Stimulated activated CD4-positive, alpha-beta T cell treated with anti-CD3 and anti-CD28 coated beads, Interleukin-4, amount 100 ng/mL, for 1 hour (primary cell): ENCODE measurements around the gene KCTD7.
"Not testable (repeated sequence)": the region's sequence is repeated elsewhere in the genome, so short reads cannot be mapped to it uniquely, and the experiment has no call there.

Experiments used
- DNase-seq: peaks from one replicate; pipeline ENCODE4 v3.0.0-alpha.2; 2020

The KCTD7 gene

GRCh38 chr7:66654275-66655112, 25.8 kb downstream of the KCTD7 start:
- DNase-seq, result peak; percentile 96

GRCh38 chr7:66655113-66655806, 26.6 kb downstream of the KCTD7 start:
- DNase-seq, result not testable (repeated sequence)

- not testable (repeated sequence) for DNase-seq
Observed at GRCh38 chr7:66655826-66656485, 27.3 kb downstream of the KCTD7 start.

- DNase-seq, result no peak
Observed at GRCh38 chr7:66657798-66658197, 29.1 kb downstream of the KCTD7 start.

- DNase-seq, result no peak
Observed at GRCh38 chr7:66662646-66663264, 34.1 kb downstream of the KCTD7 start.

GRCh38 chr7:66664590-66665293, 36.1 kb downstream of the KCTD7 start:
- DNase-seq, result no peak

GRCh38 chr7:66666313-66666952, 37.8 kb downstream of the KCTD7 start:
- DNase-seq, result no peak

GRCh38 chr7:66667023-66667728, 38.5 kb downstream of the KCTD7 start:
- DNase-seq, result no peak

GRCh38 chr7:66668112-66668511, 39.4 kb downstream of the KCTD7 start:
- no peak for DNase-seq

GRCh38 chr7:66668677-66669076, 40.0 kb downstream of the KCTD7 start:
- DNase-seq, result no peak

GRCh38 chr7:66669088-66669487, 40.4 kb downstream of the KCTD7 start:
- DNase-seq, result no peak

- DNase-seq, result no peak
Observed at GRCh38 chr7:66669496-66669895, 40.8 kb downstream of the KCTD7 start.

GRCh38 chr7:66671034-66671433, 42.4 kb downstream of the KCTD7 start:
- no peak for DNase-seq

GRCh38 chr7:66671486-66671885, 42.8 kb downstream of the KCTD7 start:
- not testable (repeated sequence) for DNase-seq

- not testable (repeated sequence) for DNase-seq
Observed at GRCh38 chr7:66672432-66673123, 43.9 kb downstream of the KCTD7 start.

- not testable (repeated sequence) for DNase-seq
Observed at GRCh38 chr7:66673124-66673640, 44.5 kb downstream of the KCTD7 start.

GRCh38 chr7:66679633-66680244, 51.1 kb downstream of the KCTD7 start:
- DNase-seq, result no peak

- DNase-seq, result peak; percentile 98
Observed at GRCh38 chr7:66681491-66682349, 53.0 kb downstream of the KCTD7 start.
